K562 (cell line): Measurements from ENCODE around the gene EYA2. TPM values are rescaled to one million over a fixed set of nuclear protein-coding genes. Genes with fewer than 3 reads are reported as not detected.
A peak's percentile ranks its signal among the peaks of the same experiment; 100 is the strongest.

Source experiments
- ATAC-seq: fragments of 200-7000 bp; cut with Tn5 transposase; 3 replicates; pipeline ENCODE4 v1.9.1; 2020; ENCODE audit warnings: moderate library complexity
- BruUV-seq: library from RNA; stranded (reverse); fragments of 400-500 nt; replicated peaks from 2 replicates; lab custom pipeline; 2021; lab: Mats Ljungman, UMichigan
- CTCF ChIA-PET: fragments of 300-600 bp; formaldehyde crosslinking; extraction: SDS; loops from one replicate; lab custom pipeline; 2021; ENCODE audit warnings: low intra/inter-chr PET ratio; lab: Yijun Ruan, JAX
- POLR2A ChIA-PET: fragments of 300-600, 350-650 bp; sonication (Branson Sonifier 250); formaldehyde crosslinking; extraction: SDS; loops from one replicate; lab custom pipeline; 2021; ENCODE audit warnings: antibody characterized with exemption, inconsistent platforms; lab: Yijun Ruan, JAX
- DNase-seq, 4 experiments: peaks; one replicate each; pipeline versions ENCODE4 v3.0.0 to v3.0.0-alpha.2; 2011 to 2018; ENCODE audit warnings: low spot score in 3 of 4, mixed read lengths in 3 of 4; ENCODE audit errors: extremely low read depth in 1 of 4
- FAIRE-seq: peaks from 2 replicates; lab custom pipeline; 2011; peaks lifted over from hg19 to GRCh38; lab: Jason Lieb, UNC
- H2AFZ ChIP-seq: 2 replicates; pipeline ENCODE4 v1.6.0; 2011; ENCODE audit warnings: low read depth, low read length, control low read depth, inconsistent platforms
- H3K27ac ChIP-seq: fragments of 200-600 bp; 3 replicates; pipeline ENCODE4 v1.8.0; 2011; ENCODE audit warnings: low read depth, mild to moderate bottlenecking, control low read depth, inconsistent platforms, low read length, moderate library complexity, mixed read lengths; ENCODE audit errors: extremely low read depth
- H3K27me3 ChIP-seq, 2 experiments: fragments of 300-600 bp in 1 of 2; 2 replicates in 1 of 2; 3 replicates in 1 of 2; pipeline versions ENCODE4 v1.6.0 to v1.8.0; 2011; ENCODE audit warnings: inconsistent platforms in 2 of 2, low read length in 2 of 2, mild to moderate bottlenecking in 1 of 2, mixed read lengths in 1 of 2, moderate library complexity in 1 of 2; ENCODE audit not compliant: control insufficient read depth in 2 of 2, insufficient read depth in 2 of 2
- H3K36me3 ChIP-seq: fragments of 300-600 bp; 3 replicates; pipeline ENCODE4 v1.8.0; 2011; ENCODE audit warnings: mild to moderate bottlenecking, low read length, inconsistent platforms; ENCODE audit not compliant: control insufficient read depth, insufficient read depth
- H3K4me1 ChIP-seq, 2 experiments: fragments of 200-600 bp in 1 of 2; replicated peaks in 1 of 2; 2 replicates in 1 of 2; 3 replicates in 1 of 2; pipeline versions ENCODE4 v1.5.1 to v1.8.0; 2011; ENCODE audit warnings: inconsistent platforms in 2 of 2, low read length in 2 of 2, mild to moderate bottlenecking in 1 of 2, mixed read lengths in 1 of 2, moderate library complexity in 1 of 2; ENCODE audit not compliant: control insufficient read depth in 2 of 2, insufficient read depth in 2 of 2
- H3K4me2 ChIP-seq: 2 replicates; pipeline ENCODE4 v1.6.1; 2011; ENCODE audit warnings: low read length, control low read depth, inconsistent platforms, mixed read lengths; ENCODE audit not compliant: insufficient read depth
- H3K4me3 ChIP-seq: fragments of 200-600 bp; sonication (generic), shearing (Covaris generic); 2 replicates; pipeline ENCODE4 v1.5.1; 2016; ENCODE audit warnings: control low read depth, inconsistent platforms
- H3K79me2 ChIP-seq: fragments of 200-600 bp; 3 replicates; pipeline ENCODE4 v1.8.0; 2011; ENCODE audit warnings: low read length, inconsistent platforms; ENCODE audit not compliant: control insufficient read depth, insufficient read depth
- H3K9ac ChIP-seq, 2 experiments: 2 replicates each; pipeline versions ENCODE4 v1.6.0 to v1.6.1; 2011; ENCODE audit warnings: low read depth in 2 of 2, low read length in 2 of 2, control low read depth in 1 of 2, inconsistent platforms in 1 of 2, mild to moderate bottlenecking in 1 of 2, mixed read lengths in 1 of 2; ENCODE audit not compliant: insufficient read depth in 1 of 2
- H3K9me1 ChIP-seq: one replicate; pipeline ENCODE4 v1.6.0; 2011; ENCODE audit warnings: inconsistent platforms, mild to moderate bottlenecking, low read length, moderate library complexity; ENCODE audit not compliant: control insufficient read depth, insufficient read depth
- H3K9me3 ChIP-seq: replicated peaks from 2 replicates; pipeline ENCODE4 v1.5.1; 2011; ENCODE audit warnings: low read depth, low read length, inconsistent platforms; ENCODE audit not compliant: control insufficient read depth, insufficient read depth
- H4K20me1 ChIP-seq: replicated peaks from 2 replicates; pipeline ENCODE4 v1.6.1; 2011; ENCODE audit warnings: low read length, inconsistent platforms, mixed read lengths; ENCODE audit not compliant: control insufficient read depth, insufficient read depth
- CBX2 ChIP-seq: fragments of 200-600 bp; sonication (generic); IDR thresholded peaks from one replicate; pipeline ENCODE4 v1.6.1; 2012; ENCODE audit warnings: mild to moderate bottlenecking, low read length, inconsistent platforms; ENCODE audit not compliant: insufficient read depth, poor library complexity, severe bottlenecking
- MBD2 ChIP-seq: sonication (generic); IDR thresholded peaks from 2 replicates; pipeline ENCODE4 v1.6.1; 2016; ENCODE audit warnings: low read depth, borderline replicate concordance
- ZBTB49 ChIP-seq: sonication (generic); formaldehyde crosslinking; IDR thresholded peaks from 2 replicates; pipeline ENCODE4 v1.8.0; 2022; ENCODE audit warnings: missing genetic modification reagents, mild to moderate bottlenecking, borderline replicate concordance
- ZNF551 ChIP-seq: fragments of 250-450 bp; sonication (Bioruptor Pico); IDR thresholded peaks from 2 replicates; pipeline ENCODE4 v1.5.0; 2021; ENCODE audit warnings: mild to moderate bottlenecking, moderate library complexity
- WGBS: fragments of 100-300 bp; shearing (Covaris generic); methylation state at CpG from one replicate; pipeline ENCODE4 v1.1.6; 2016; ENCODE audit warnings: low coverage, mixed read lengths; ENCODE audit not compliant: insufficient coverage; ENCODE audit errors: missing lambda C conversion rate; 5-methylcytosine and 5-hydroxymethylcytosine counted together
- in situ Hi-C: fragments of 300-500 bp; cut with MboI; formaldehyde crosslinking; loops from 4 replicates; pipeline ENCODE4 v1.15.0; 2018; ENCODE audit warnings: inconsistent platforms, mixed read lengths
- intact Hi-C: fragments of 100-400 bp; cut with micrococcal nuclease; formaldehyde crosslinking; loops from 2 replicates; pipeline ENCODE4 v1.14.2; 2022
- polyA plus RNA-seq, 8 experiments: library from polyadenylated mRNA; depleted of rRNA in 4 of 8; stranded (reverse) in 5 of 8; unstranded in 3 of 8; fragments of >200 nt; fragmentation: Nextera tagmentation in 2 of 8; fragmentation: Illumina TruSeq in 1 of 8; extraction: Ambion mirVana in 2 of 8; extraction: Trizol in 1 of 8; gene quantifications; 2 replicates each; pipeline versions ENCODE4 v1.2.1 to v1.2.3, GENCODE V29; 2011 to 2014; ENCODE audit warnings: inconsistent platforms in 1 of 8, missing spikeins in 1 of 8
- total RNA-seq, 7 experiments: library from RNA; depleted of rRNA in 6 of 7; stranded (reverse); fragments of >200 nt in 6 of 7; fragmentation: Illumina TruSeq in 2 of 7; extraction: Trizol in 2 of 7; gene quantifications; 2 replicates each; pipeline versions ENCODE4 v1.2.1 to v1.2.3, GENCODE V29; 2011 to 2021; ENCODE audit warnings: low replicate concordance in 1 of 7

EYA2 gene
- total and polyA plus RNA-seq, 9 of the 15 experiments (the other 6 are each of a cell fraction or from before 2014, with no cell fraction given) = 0.03 TPM; not detected in 8

DNA sequence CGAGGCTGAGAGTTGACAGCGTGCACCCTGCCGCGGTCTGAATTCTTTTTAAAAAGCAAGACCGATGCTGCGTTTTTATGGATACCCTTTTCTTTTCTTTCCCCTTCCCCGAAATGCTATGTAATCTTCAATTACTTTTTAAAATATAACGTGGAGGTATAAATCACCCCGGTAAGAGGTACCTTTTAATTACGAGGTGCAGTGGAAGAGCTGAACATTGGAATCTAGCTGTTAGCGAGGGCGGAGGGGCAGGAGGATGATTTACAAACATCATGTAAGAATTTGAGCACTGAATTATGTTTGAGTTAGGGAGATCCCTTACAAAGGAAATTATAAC lies 1.2 kb downstream of the EYA2 start (continued):
- TF ChIP-seq ZBTB49 (CRISPR knock-in tag) (no peak), ZNF551 (no peak)

GRCh38 chr20:46897328-46897880 lies 2.8 kb downstream of the EYA2 start:
- Histone ChIP-seq H3K27ac (no peak overlapping the region), H3K4me3 (no peak overlapping the region), H3K9me1 (no peaks in the 10 kb centered on the region), H3K4me1 (no peaks in the 10 kb centered on the region), H4K20me1 (no peaks in the 10 kb centered on the region), H3K9ac (no peak overlapping the region), H3K9me3 (no peaks in the 10 kb centered on the region), H3K4me2 (no peak overlapping the region), H2AFZ (no peak overlapping the region), H3K36me3 (no peaks in the 10 kb centered on the region), H3K27me3 (peaks cover 49 to 60% of the 10 kb centered on the region in 2 experiments), H3K79me2 (no peaks in the 10 kb centered on the region)
- FAIRE-seq (no peak), DNase-seq (no peak), ATAC-seq (no peak)
- peak; percentile 65 for TF ChIP-seq CBX2
- no peak for TF ChIP-seq MBD2
- in situ Hi-C loops = no loop called here
- no TSS peak for BruUV-seq
- POLR2A ChIA-PET = no interaction called here
- intact Hi-C loops = no loop called here
- 1% methylated on average over 16 of the region's 16 CpGs for WGBS
- CTCF ChIA-PET = no interaction called here
